Activated T-helper 2 cell treated with anti-CD3 and anti-CD28 coated beads, Interferon-gamma antibody, Interleukin-2, Interleukin-4, amounts not matched to agents 10 μg/mL and 5 μg/mL and 100 μg/mL, durations not matched to agents 14 hours and 24 hours and 36 hours (primary cell): ENCODE results near the gene VPS13D. TPM values are rescaled to one million over a fixed set of nuclear protein-coding genes. Genes with fewer than 3 reads are reported as not detected.
"Not testable (repeated sequence)": the region's sequence is repeated elsewhere in the genome, so short reads cannot be mapped to it uniquely, and the experiment has no call there.

Experiments used
- DNase-seq: peaks from one replicate; pipeline ENCODE4 v3.0.0; 2021; ENCODE audit warnings: low spot score
- H3K27ac Mint-ChIP-seq: one replicate; pipeline ENCODE4 v1.8.0; 2021; ENCODE audit warnings: mixed read lengths
- H3K27me3 Mint-ChIP-seq: one replicate; pipeline ENCODE4 v1.8.0; 2021; ENCODE audit warnings: low read depth, mixed read lengths
- H3K36me3 Mint-ChIP-seq: one replicate; pipeline ENCODE4 v1.8.0; 2021; ENCODE audit warnings: low read depth, mixed read lengths
- H3K4me1 Mint-ChIP-seq: one replicate; pipeline ENCODE4 v1.8.0; 2021; ENCODE audit warnings: low read depth, mixed read lengths
- H3K4me3 Mint-ChIP-seq: one replicate; pipeline ENCODE4 v1.8.0; 2021; ENCODE audit warnings: low read depth, mild to moderate bottlenecking, moderate library complexity, mixed read lengths
- H3K9me3 Mint-ChIP-seq: one replicate; pipeline ENCODE4 v1.8.0; 2021; ENCODE audit warnings: mixed read lengths
- intact Hi-C: fragments of 100-400 bp; cut with micrococcal nuclease; formaldehyde crosslinking; loops from one replicate; pipeline ENCODE4 v1.15.1; 2023
- total RNA-seq: library from RNA; stranded (reverse); gene quantifications from 2 replicates; pipeline ENCODE4 v1.2.3, GENCODE V29; 2022

Gene VPS13D
- total RNA-seq, 1 donor from 2014 or later, result 28.6 TPM

DNA sequence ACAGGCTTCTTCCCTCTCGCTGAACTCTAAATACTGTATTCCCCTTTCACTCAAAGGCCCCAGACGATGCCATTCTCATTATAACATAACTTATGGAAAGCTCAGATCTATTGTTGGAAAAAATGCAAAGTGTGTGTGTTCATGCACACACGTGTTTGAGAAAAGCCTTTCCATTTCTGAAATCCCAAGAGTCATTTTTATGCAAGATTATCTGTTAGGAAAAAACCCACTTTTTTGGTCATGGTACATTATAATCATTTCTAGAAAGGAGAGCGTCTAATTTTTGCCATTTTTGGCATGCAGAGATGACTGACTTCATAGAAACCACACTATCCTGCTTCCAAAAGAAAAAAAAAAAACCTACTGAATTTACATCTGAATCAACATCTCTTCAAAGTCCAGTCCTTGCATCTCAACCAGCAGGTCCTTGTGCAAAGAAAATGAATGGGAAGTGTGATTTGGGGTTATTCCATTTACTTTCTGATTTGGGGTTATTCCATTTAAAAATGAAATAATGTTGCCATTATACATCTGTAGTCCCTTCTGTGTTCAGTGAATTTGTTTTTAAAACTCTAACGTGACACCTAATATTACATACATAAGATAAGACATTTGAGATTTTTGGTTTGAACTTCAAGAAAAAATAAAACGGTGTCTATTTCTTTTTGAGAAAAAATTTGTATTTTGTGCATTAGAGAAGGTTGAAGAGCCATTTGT, 237.9 kb downstream of the VPS13D start:
- peak overlapping the region; percentile 16 for H3K4me3 Mint-ChIP-seq
- H3K27me3 Mint-ChIP-seq, result no peaks in the 10 kb centered on the region
- H3K27ac Mint-ChIP-seq, result peak overlapping the region; percentile 93
- intact Hi-C loops, result loop anchor here (1.0 kb wide), 2 partner anchors 18 to 43 kb away; no protein-coding TSS in a partner anchor
- no peak for DNase-seq
- H3K4me1 Mint-ChIP-seq, result peaks cover 32% of the 10 kb centered on the region
- H3K9me3 Mint-ChIP-seq, result no peaks in the 10 kb centered on the region
- peaks cover 39% of the 10 kb centered on the region for H3K36me3 Mint-ChIP-seq

DNA sequence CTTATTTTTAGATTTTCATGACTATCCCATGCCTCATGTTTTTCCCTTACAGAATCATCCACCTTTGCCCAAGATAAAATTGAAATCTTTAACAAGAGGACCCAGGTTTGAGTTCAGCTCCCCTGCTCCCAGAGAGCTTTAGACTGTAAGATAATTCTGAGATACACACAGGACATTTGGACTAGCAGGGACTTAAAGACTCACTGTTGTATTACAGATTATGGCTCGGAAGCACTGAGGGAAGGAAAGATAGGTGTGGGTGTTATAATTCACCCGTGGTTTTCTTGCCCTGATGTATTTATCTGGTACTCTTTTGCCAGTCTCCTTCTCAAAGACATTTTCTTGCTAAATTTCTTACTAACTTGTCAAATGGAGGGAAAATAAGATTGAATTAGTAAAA, 238.5 kb downstream of the VPS13D start:
- Mint-ChIP-seq H3K4me3 (no peak overlapping the region), H3K4me1 (peaks cover 38% of the 10 kb centered on the region), H3K27ac (peak overlapping the region; percentile 93), H3K9me3 (no peaks in the 10 kb centered on the region), H3K36me3 (peaks cover 37% of the 10 kb centered on the region), H3K27me3 (no peaks in the 10 kb centered on the region)
- DNase-seq, result no peak
- intact Hi-C loops, result no loop called here

DNA sequence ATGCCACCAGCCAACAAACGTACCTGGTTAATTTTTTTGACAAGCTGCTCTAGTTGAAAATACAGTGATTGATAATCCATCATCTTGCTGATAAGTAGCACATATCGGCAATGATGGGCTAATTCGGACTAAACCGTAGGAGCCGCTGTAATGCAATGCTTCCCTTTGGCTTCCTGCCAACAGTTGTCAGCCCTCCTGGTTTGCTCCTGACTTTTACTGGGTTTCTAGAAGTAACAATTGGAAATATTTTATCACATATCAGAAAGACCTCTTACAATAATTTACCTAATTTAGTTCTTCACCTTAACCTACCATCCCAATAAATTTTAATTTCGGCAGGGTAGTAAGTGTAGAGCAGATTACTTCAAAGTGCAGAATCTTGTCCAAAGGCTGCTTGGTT, 239.7 kb downstream of the VPS13D start:
- Mint-ChIP-seq H3K4me1 (peaks cover 48% of the 10 kb centered on the region), H3K27ac (no peak overlapping the region), H3K27me3 (no peaks in the 10 kb centered on the region), H3K36me3 (peaks cover 42% of the 10 kb centered on the region), H3K9me3 (no peaks in the 10 kb centered on the region), H3K4me3 (no peak overlapping the region)
- no peak for DNase-seq
- intact Hi-C loops, result no loop called here

DNA sequence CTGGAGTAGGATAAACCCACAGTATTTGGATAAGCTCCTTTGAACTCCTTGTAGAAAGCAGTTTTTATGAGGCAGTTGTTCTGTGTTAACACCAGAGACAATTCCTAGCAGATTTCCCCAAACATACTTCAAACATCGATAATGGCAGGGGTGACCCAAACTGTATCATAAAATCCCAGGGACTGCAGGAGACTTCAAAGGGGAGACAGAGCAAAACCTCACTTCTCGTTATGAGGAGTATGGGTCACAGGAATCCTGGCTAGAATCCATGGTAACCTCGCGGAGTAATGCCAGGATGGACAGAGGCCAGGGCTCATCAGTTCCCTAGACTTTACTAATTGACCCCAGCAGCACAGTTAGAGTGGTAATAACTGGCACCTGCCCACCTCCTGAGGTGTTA, 240.2 kb downstream of the VPS13D start:
- H3K4me1 Mint-ChIP-seq, result peaks cover 52% of the 10 kb centered on the region
- H3K27me3 Mint-ChIP-seq, result no peaks in the 10 kb centered on the region
- no peak overlapping the region for H3K4me3 Mint-ChIP-seq
- no peaks in the 10 kb centered on the region for H3K9me3 Mint-ChIP-seq
- peaks cover 41% of the 10 kb centered on the region for H3K36me3 Mint-ChIP-seq
- DNase-seq, result no peak
- peak overlapping the region; percentile 21 for H3K27ac Mint-ChIP-seq
- intact Hi-C loops, result no loop called here

DNA sequence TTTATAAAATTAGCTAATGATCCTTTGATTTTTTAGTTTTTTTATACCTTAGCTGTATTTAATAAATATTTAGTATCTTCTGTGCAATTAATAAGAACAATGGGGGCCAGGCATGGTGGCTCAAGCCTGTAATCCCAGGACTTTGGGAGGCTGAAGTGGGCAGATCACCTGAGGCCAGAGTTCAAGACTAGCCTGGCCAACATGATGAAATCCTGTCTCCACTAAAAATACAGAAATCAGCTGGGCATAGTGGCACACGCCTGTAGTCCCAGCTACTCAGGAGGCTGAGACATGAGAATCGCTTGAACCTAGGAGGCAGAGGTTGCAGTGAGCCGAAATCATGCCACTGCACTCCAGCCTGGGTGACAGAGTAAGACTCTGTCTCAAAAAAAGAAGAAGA, 241.1 kb downstream of the VPS13D start:
- DNase-seq, H3K4me3 Mint-ChIP-seq, H3K9me3 Mint-ChIP-seq, intact Hi-C loops, H3K27me3 Mint-ChIP-seq, H3K27ac Mint-ChIP-seq: not testable (repeated sequence)
- peaks cover 34% of the 10 kb centered on the region for H3K36me3 Mint-ChIP-seq
- peaks cover 60% of the 10 kb centered on the region for H3K4me1 Mint-ChIP-seq

DNA sequence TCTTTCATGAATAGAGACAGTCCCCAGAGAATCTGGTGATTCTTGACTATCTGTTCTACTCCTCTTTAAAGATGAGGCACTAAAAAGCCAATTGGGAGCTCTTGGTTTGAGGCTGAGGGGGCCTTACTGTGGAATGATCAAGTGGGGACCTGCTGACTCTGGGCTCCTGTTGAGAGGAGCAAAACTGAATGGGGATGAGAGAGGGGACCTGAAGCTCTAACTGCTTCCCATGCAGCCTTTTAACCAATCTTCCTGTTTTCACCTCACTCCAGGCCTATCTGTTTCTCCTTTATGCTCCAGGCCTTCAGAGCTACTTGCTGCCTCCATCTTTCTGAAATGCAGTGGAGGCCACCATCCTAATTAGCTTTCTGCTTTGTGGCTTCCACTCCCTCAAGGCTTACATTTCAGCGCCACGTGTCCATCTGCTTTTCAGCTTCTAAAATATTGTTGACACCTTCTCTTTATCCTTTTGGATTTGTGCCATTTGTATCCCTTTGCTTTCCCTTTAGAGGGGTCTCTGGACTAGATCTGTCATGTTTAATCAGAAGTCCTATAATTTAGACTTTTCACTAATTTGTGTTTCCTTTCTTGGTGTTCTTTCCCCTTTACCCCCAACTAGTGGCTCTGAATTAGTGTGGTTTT, 242.4 kb downstream of the VPS13D start:
- DNase-seq, result no peak
- H3K4me3 Mint-ChIP-seq, result peak overlapping the region; percentile 43

DNA sequence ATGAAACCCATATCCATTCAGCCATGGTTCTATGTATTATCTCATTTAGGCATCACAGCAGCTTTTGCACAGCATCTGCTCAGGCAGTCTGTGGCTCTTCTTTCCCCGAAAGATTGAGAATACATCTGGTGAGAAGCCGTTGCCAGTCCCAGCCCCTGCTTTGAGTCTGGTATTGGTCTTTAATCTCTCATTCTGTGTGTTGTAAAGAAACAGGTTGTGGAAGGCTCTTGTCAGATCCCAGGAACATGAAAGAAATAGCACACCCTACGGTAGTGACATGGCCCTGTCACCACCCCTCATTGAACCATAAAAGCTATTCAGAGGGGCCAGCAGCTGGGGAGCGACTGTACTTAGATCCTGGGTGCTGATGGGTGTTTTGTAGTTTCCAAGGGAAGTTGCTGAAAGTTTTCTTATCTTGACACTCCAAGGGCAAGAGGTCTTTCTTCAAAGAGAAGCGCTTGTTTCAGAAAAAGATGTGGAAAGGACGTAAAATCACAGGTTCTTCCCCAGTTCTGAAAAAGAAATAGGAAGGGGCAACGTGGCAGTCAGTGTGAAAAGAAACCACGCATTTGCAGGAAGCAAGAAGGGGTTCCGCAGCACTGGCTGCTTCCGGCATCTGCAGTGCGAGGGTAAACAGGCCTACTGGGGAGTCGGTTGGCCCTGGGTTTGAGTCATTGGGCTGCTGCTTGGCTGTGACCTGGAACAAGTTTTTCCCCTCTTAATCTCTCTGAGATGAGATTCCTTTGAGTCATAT, 243.1 kb downstream of the VPS13D start:
- intact Hi-C loops, result loop anchor here (1.0 kb wide), 4 partner anchors 24 to 146 kb away; no protein-coding TSS in a partner anchor
- Mint-ChIP-seq H3K27ac (peak overlapping the region; percentile 95), H3K4me3 (peak overlapping the region; percentile 43), H3K36me3 (peaks cover 44% of the 10 kb centered on the region), H3K27me3 (no peaks in the 10 kb centered on the region), H3K9me3 (no peaks in the 10 kb centered on the region), H3K4me1 (peaks cover 69% of the 10 kb centered on the region)
- DNase-seq, result peak; percentile 60

More for the DNA sequence above, 242.4 kb downstream of the VPS13D start:
- Mint-ChIP-seq H3K27me3 (no peaks in the 10 kb centered on the region), H3K4me1 (peaks cover 69% of the 10 kb centered on the region), H3K36me3 (peaks cover 41% of the 10 kb centered on the region), H3K27ac (peak overlapping the region; percentile 95), H3K9me3 (no peaks in the 10 kb centered on the region)
- intact Hi-C loops, result no loop called here

DNA sequence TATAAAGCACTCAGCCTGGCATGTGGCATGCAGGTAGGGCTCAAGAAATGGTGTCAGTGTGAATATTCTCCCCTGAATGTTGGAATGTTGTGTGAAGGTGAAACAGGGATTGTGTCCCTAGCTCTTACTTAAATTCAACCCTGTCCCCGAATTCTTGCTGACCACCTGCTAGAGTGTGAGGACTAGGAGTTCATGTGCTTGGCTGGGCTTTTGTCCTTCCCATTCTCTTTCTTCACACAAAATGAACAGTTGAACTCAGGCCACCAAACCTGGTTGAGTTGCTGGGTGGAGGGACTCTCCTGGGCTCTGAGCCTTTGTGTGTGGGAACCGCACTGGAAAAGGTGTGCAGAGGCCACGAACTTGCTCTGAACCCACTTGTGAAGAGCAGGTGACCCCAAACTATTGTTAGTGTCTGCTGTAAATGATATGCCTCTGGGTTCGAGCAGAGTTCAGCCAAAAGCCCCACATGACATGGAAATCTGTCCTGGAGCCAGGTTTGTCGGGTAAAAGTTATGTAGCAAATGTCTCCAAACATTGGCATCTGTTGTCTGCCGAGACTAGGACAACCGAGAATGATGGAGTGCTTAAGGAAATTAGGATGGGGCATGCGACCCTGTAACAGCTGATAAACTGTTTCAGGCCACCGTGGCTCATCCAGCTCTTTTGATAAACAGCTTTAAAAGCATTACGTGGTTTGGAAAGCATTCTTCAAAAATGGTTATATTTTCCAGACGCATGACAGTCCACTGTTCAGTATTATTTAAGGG, 243.9 kb downstream of the VPS13D start:
- Mint-ChIP-seq H3K9me3 (no peaks in the 10 kb centered on the region), H3K27ac (peak overlapping the region; percentile 95), H3K36me3 (peaks cover 50% of the 10 kb centered on the region), H3K27me3 (no peaks in the 10 kb centered on the region), H3K4me3 (no peak overlapping the region), H3K4me1 (peaks cover 70% of the 10 kb centered on the region)
- DNase-seq, result no peak
- intact Hi-C loops, result loop anchor here (1.0 kb wide), 4 partner anchors 24 to 146 kb away; no protein-coding TSS in a partner anchor

DNA sequence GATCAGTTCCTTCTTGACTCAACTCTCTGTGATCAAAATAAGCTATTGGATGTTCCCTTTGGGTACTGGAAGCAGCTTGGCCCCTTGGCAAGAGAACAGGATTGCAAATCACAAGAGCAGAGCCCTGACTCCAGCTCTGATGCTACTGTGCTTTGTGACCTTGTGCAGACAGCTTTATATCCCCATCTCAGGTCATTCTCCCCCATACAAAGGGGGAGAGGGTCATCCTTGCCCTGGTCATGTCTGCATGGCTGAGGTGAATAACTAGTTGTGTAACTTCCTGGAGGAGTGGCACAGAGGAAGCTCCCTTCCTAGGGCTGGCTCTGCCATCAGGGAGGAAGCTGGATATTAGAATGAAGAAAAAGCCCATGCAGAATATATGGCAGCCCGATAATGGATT, 245.3 kb downstream of the VPS13D start:
- H3K36me3 Mint-ChIP-seq, result peaks cover 52% of the 10 kb centered on the region
- no peaks in the 10 kb centered on the region for H3K27me3 Mint-ChIP-seq
- no peaks in the 10 kb centered on the region for H3K9me3 Mint-ChIP-seq
- peaks cover 82% of the 10 kb centered on the region for H3K4me1 Mint-ChIP-seq
- intact Hi-C loops, result no loop called here
- DNase-seq, result no peak
- H3K4me3 Mint-ChIP-seq, result no peak overlapping the region
- H3K27ac Mint-ChIP-seq, result peak overlapping the region; percentile 49

DNA sequence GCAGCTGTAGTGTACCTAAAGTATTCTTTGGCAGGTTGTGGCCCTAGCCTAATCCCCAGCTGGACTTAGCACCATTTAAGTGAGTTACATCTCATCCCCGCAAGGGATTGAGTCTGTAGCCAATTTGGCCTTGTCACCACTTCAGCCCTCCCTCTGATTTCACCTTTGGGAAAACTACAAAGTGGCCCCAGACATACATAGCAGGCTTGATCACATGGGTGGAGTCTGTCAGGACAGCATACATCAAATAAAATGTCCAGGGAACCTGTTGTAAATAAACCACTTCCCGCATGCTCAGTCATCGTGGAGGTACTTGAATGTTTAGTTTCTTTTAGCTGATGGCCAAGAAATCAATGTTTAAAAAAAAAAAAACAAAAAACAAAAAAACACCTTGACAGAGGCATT, 245.7 kb downstream of the VPS13D start:
- DNase-seq, result no peak
- no peak overlapping the region for H3K4me3 Mint-ChIP-seq
- intact Hi-C loops, result no loop called here
- H3K36me3 Mint-ChIP-seq, result peaks cover 57% of the 10 kb centered on the region
- H3K4me1 Mint-ChIP-seq, result peaks cover 86% of the 10 kb centered on the region
- H3K9me3 Mint-ChIP-seq, result no peaks in the 10 kb centered on the region
- H3K27me3 Mint-ChIP-seq, result no peaks in the 10 kb centered on the region
- H3K27ac Mint-ChIP-seq, result peak overlapping the region; percentile 49

DNA sequence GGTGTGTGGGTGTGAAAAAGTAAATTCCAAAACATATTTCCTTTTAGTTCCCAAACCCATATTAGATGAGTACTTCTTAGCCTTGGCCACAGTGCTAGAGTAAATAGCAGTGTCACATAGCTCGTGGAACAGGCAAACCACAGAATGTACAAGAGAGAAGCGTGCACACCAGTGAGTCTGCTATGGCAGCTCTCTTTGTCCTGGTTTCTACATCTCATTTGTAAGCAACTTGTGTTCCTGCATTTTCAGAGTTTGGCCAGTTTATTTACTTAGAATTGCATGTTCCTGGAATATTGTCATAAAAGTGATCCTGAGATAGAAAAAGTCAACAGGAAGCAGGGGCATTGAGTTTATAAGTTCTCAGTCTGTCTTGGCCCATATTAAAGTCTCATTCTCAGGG, 246.1 kb downstream of the VPS13D start:
- intact Hi-C loops, result no loop called here
- Mint-ChIP-seq H3K4me1 (peaks cover 89% of the 10 kb centered on the region), H3K27me3 (no peaks in the 10 kb centered on the region), H3K27ac (peak overlapping the region; percentile 49), H3K9me3 (no peaks in the 10 kb centered on the region), H3K36me3 (peaks cover 58% of the 10 kb centered on the region), H3K4me3 (no peak overlapping the region)
- no peak for DNase-seq

DNA sequence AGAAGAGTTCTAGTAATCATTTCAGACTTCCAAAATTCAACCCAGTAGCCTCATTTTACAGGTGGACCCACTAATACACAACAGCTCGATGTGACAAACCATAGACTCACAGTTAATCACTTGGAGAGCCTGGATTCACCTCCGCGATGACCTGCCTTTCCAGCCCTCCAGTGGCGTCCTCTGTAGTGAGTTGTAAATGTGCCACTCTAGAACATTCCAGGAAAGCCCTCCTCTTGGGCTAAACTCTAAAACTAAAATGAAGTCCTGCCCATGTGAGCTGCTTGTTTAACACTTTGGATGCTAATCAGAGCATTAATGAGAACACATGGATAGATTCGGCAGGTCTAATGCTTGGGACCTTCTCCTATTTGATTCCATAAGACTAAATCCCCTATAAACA, 247.5 kb downstream of the VPS13D start:
- DNase-seq, result no peak
- Mint-ChIP-seq H3K4me1 (peaks cover 87% of the 10 kb centered on the region), H3K27me3 (no peaks in the 10 kb centered on the region), H3K27ac (peak overlapping the region; percentile 29), H3K4me3 (no peak overlapping the region), H3K9me3 (no peaks in the 10 kb centered on the region), H3K36me3 (peaks cover 59% of the 10 kb centered on the region)
- intact Hi-C loops, result no loop called here
